Progenitor cell of endocrine pancreas (in vitro differentiated cells): ENCODE data around the gene CFAP73. TPM values are rescaled to one million over a fixed set of nuclear protein-coding genes. Genes with fewer than 3 reads are reported as not detected.
"Not testable (repeated sequence)": the region's sequence is repeated elsewhere in the genome, so short reads cannot be mapped to it uniquely, and the experiment has no call there.

Experiments used
- DNase-seq: peaks from one replicate; pipeline ENCODE4 v3.0.0; 2021; ENCODE audit warnings: low spot score; ENCODE audit not compliant: unreplicated experiment
- H3K27ac Mint-ChIP-seq: 2 replicates; pipeline ENCODE4 v1.8.0; 2021; ENCODE audit warnings: mild to moderate bottlenecking, moderate library complexity, mixed read lengths
- H3K27me3 Mint-ChIP-seq: 2 replicates; pipeline ENCODE4 v1.8.0; 2021; ENCODE audit warnings: mixed read lengths
- H3K36me3 Mint-ChIP-seq: 2 replicates; pipeline ENCODE4 v1.8.0; 2022; ENCODE audit warnings: mixed read lengths; ENCODE audit not compliant: insufficient read depth
- H3K4me1 Mint-ChIP-seq: 2 replicates; pipeline ENCODE4 v1.8.0; 2021; ENCODE audit warnings: low read depth, mixed read lengths
- H3K4me3 Mint-ChIP-seq: 2 replicates; pipeline ENCODE4 v1.8.0; 2021; ENCODE audit warnings: low read depth, mild to moderate bottlenecking, moderate library complexity, mixed read lengths
- H3K9me3 Mint-ChIP-seq: 2 replicates; pipeline ENCODE4 v1.8.0; 2021; ENCODE audit warnings: low read depth, mixed read lengths
- CTCF ChIP-seq: fragments of 200-600 bp; sonication (generic); IDR thresholded peaks from one replicate; pipeline ENCODE4 v1.5.0; 2021; ENCODE audit warnings: antibody characterized with exemption, mild to moderate bottlenecking; ENCODE audit not compliant: unreplicated experiment
- total RNA-seq: library from RNA; stranded (reverse); gene quantifications from 2 replicates; pipeline ENCODE4 v1.2.1, GENCODE V29; 2021

CFAP73 gene
- total RNA-seq, 1 donor from 2014 or later: not detected

GRCh38 chr12:113137861-113138783 lies 11.4 kb upstream of the CFAP73 start:
- DNase-seq: no peak
- peaks cover 5% of the 10 kb centered on the region for H3K4me1 Mint-ChIP-seq
- TF ChIP-seq CTCF: no peak
- H3K36me3 Mint-ChIP-seq: no peaks in the 10 kb centered on the region
- H3K9me3 Mint-ChIP-seq: no peaks in the 10 kb centered on the region
- no peak overlapping the region for H3K27ac Mint-ChIP-seq
- no peak overlapping the region for H3K4me3 Mint-ChIP-seq
- peaks cover 35% of the 10 kb centered on the region for H3K27me3 Mint-ChIP-seq

- Mint-ChIP-seq H3K27me3 (peaks cover 33% of the 10 kb centered on the region), H3K4me3 (no peak overlapping the region), H3K4me1 (peaks cover 5% of the 10 kb centered on the region), H3K9me3 (no peaks in the 10 kb centered on the region), H3K27ac (no peak overlapping the region), H3K36me3 (no peaks in the 10 kb centered on the region)
- TF ChIP-seq CTCF: no peak
- no peak for DNase-seq
These were observed 10.7 kb upstream of the CFAP73 start for GRCh38 chr12:113138826-113139225.

- TF ChIP-seq CTCF: no peak
- Mint-ChIP-seq H3K36me3 (no peaks in the 10 kb centered on the region), H3K9me3 (no peaks in the 10 kb centered on the region), H3K27me3 (peaks cover 23% of the 10 kb centered on the region), H3K4me1 (peaks cover 3% of the 10 kb centered on the region), H3K4me3 (no peak overlapping the region), H3K27ac (no peak overlapping the region)
- DNase-seq: no peak
These were observed 8.8 kb upstream of the CFAP73 start for GRCh38 chr12:113140706-113141105.

- not testable (repeated sequence) for H3K4me3 Mint-ChIP-seq, H3K4me1 Mint-ChIP-seq, H3K36me3 Mint-ChIP-seq, DNase-seq, H3K27ac Mint-ChIP-seq, H3K9me3 Mint-ChIP-seq
- H3K27me3 Mint-ChIP-seq: peaks cover 13% of the 10 kb centered on the region
These were observed 7.8 kb upstream of the CFAP73 start for GRCh38 chr12:113141716-113142115.

GRCh38 chr12:113142173-113142885 lies 7.2 kb upstream of the CFAP73 start:
- peaks cover 3% of the 10 kb centered on the region for H3K9me3 Mint-ChIP-seq
- DNase-seq: no peak
- H3K27ac Mint-ChIP-seq: no peak overlapping the region
- no peak for TF ChIP-seq CTCF
- H3K27me3 Mint-ChIP-seq: peaks cover 10% of the 10 kb centered on the region
- H3K36me3 Mint-ChIP-seq: no peaks in the 10 kb centered on the region
- H3K4me3 Mint-ChIP-seq: no peak overlapping the region
- H3K4me1 Mint-ChIP-seq: no peaks in the 10 kb centered on the region
